Activated CD8-positive, alpha-beta memory T cell treated with anti-CD3 and anti-CD28 coated beads for 36 hours (primary cell): ENCODE data around the gene LIPC. TPM values are rescaled to one million over a fixed set of nuclear protein-coding genes. Genes with fewer than 3 reads are reported as not detected.

ENCODE experiments used
- CTCF ChIA-PET: fragments of 350-600 bp; sonication (Branson Sonifier 250); formaldehyde crosslinking; loops from one replicate; lab custom pipeline; 2021; ENCODE audit warnings: antibody characterized with exemption; lab: Charles Lee
- POLR2A ChIA-PET: fragments of 350-600 bp; sonication (Branson Sonifier 250); formaldehyde crosslinking; loops from one replicate; lab custom pipeline; 2021; ENCODE audit warnings: antibody characterized with exemption; lab: Charles Lee
- total RNA-seq, 2 experiments: library from RNA; stranded (reverse); gene quantifications; one replicate each; pipeline ENCODE4 v1.2.3, GENCODE V29; 2021

LIPC gene
- total RNA-seq, 2 experiments from 2014 or later = 1.0 to 1.1 TPM

DNA sequence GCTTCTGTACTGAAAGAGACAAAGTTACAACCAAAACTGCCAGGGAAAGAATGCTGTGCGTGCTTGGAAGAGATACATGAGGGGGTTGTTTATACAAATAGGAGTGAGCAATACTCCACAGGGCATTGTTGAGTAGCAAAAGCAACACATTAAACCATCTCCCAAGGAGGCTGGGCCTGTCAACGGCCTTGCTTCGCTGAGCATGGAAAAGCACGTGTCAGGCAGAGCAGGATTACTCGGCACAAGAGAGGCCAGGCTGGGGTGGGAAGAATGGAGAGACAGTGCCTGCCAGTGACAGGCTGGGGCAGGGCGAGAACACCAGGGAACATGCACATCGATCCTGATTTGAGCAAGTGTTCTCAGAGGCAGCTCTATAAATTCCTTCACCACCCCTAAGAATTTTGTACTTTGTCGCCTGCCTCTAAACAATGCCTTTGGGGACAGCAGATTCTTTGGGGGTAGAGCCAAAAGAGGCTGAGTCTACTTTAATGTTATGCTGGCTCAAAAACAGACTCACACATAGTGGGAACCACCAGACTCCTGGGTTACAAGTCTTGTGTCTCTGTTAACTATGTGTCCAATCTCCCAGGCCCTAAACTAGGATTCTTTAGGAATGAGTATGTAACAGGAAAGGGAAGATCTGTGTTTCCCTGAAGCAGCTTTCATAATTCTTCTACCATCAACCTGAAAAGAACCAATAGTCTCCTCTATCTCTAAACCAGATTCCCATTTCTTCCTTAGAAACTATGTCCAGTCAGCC lies 67.2 kb downstream of the LIPC start:
- POLR2A ChIA-PET = no interaction called here
- CTCF ChIA-PET = no interaction called here

DNA sequence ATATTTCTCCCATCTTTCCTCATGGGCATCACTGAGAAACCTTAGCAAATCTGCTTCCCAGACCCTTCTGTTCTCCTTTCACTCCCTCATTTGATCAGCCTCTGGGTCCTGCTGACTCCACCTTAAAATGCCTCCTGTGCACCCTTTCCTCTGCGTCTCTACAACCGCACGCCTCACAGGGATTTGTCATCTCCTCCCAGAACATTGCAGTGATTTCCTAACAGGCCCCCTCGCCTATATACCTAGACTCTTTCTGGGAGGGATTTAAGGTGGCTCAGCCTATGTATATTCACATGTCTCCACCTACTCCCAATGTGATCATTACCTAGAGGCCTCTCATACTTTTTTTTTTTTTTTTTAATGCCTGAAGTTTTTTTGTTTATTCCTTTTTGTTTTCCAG lies 69.2 kb downstream of the LIPC start:
- POLR2A ChIA-PET = no interaction called here
- CTCF ChIA-PET = no interaction called here

DNA sequence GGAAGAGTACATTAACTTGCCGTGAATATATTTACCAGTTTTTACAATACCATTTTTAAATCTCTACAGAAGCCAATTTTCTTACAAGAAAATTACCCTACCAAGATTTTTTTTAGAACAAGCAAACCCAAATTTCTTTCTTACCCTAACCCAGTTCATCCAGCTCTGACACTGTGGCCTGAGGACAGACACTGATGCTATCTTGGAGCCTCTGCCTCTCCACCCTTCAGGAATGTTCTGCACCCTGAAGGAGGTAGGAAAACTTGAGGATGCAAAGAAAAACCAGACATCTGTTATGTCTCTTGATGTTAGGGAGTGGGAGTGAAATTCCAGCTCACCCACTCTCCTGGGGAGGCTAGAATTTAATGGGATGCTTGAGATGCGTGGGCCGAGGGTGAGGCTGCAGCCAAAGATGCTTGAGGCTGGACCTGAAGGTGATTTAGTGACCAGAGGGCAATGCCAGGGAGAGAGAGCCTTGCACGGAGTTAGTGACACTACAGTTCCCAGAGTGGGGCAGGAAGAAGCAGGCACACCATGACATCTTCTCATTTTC lies 69.9 kb downstream of the LIPC start:
- ChIA-PET CTCF (no interaction called here), POLR2A (no interaction called here)

DNA sequence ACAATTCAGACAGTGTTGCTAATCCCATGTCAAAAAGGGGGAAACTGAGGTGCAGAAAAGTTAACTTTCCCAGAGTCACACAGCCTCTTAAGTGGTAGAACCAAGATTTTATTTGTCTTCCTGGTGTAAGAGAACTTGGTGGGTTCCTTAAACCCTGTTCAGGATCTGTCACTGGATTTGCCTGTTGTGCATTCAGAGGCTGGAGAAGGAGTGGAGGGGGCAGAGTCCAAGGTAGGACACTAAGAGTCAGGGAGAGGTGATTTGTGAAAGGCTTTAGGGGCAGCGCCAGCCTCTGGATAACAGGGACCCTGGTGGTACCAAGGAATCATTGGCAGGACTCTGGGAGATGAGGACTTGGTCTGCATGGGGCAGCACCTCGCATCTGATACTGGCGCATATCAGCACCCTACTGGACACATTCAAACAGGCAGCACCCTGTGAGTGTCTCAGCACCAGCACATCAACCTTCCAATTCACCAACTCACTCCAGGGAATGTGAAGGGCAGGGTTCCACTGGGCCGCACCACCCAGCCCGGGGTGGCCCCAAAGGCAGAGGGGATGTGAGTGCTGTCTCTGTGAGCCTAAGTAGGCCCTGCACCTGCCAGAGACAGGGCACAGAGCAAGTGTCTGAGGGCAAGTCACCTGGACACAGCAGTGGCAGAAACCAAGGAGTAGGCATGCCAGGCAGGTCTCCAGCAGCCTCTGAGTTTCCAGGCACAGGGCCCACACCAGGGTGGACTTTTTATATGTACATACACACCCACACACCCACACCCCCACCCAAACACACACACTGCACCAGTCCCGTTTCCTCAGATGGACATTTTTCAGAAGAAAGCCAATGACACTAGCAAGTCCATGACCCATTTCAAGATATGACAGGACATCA lies 71.6 kb downstream of the LIPC start:
- POLR2A ChIA-PET = no interaction called here
- CTCF ChIA-PET = interaction anchor here (1.0 kb wide), 1 partner anchor 67 kb away, joined by 3 read pairs; no protein-coding TSS in a partner anchor

DNA sequence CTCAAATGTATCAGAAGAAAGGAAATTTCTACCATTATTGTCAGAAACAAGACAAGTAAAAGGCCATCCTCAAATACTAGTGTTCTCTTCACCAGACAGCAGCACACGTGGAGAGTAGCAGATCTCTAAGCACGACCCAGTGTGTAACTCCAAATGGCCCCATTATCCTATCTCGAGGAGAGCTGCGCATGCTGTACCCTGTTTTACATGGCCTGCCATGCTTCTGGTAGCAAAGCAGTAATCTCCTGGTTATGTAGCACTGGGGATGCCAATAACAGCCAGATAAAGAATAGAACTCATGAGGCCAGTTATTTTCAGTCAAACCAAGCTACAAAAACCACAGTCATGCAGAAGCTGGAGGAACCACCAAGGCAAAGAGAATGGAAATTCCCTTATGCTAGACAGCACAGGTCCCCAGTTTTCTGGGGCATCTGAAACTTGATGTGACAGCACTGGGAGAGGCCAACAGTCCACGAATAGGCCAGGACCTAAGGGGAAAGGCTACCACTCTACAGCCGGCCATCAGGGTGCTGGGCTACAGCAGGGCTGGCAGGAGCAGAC lies 73.0 kb downstream of the LIPC start:
- ChIA-PET CTCF (interaction anchor here (1.1 kb wide), 1 partner anchor 11 kb away, joined by 3 read pairs; no protein-coding TSS in a partner anchor), POLR2A (interaction anchor here (0.6 kb wide), 1 partner anchor 31 kb away, joined by 4 read pairs; no protein-coding TSS in a partner anchor)

DNA sequence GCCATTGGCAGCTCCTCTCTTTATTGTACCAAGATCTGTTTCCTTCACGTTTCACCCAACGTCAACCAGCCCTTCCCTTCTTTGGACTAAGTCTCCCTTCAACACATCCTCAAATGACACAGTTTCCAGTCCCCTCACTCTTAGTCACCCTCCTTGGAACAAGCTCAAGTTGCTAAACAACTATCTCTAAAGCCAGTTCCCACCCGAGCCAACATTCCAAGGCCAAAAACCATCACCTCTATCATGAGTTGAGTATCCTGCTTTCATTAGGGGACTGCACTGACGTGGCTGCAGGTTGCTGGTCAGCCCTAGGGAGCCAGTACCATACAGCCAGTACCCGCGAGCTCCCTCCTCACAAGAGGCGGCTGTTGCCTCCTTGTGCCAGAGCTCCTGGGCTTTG lies 73.8 kb downstream of the LIPC start:
- POLR2A ChIA-PET = interaction anchor here (0.6 kb wide), 1 partner anchor 31 kb away, joined by 4 read pairs; no protein-coding TSS in a partner anchor
- CTCF ChIA-PET = interaction anchor here (1.1 kb wide), 1 partner anchor 10 kb away, joined by 3 read pairs; no protein-coding TSS in a partner anchor

DNA sequence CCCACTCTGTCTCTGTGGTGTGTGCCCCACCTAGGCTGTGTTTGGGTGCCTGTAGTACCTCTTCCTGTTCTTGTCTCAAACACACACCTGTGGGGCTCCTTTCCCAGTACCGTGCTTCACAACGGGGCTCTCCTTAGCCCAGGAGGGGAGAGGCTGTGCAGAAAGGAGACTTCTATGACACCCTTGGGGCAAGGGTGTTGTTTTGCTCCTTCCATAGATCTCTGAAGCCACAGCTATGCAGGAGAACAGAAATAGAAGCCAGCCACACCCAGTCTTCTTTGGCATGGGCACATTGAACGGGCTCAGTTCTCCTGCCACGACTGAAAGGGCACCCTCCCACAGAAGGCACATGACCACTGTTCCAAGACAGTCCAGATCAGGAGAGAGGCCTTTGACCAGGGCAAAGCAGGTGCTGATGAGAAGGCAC lies 74.3 kb downstream of the LIPC start:
- POLR2A ChIA-PET = no interaction called here

DNA sequence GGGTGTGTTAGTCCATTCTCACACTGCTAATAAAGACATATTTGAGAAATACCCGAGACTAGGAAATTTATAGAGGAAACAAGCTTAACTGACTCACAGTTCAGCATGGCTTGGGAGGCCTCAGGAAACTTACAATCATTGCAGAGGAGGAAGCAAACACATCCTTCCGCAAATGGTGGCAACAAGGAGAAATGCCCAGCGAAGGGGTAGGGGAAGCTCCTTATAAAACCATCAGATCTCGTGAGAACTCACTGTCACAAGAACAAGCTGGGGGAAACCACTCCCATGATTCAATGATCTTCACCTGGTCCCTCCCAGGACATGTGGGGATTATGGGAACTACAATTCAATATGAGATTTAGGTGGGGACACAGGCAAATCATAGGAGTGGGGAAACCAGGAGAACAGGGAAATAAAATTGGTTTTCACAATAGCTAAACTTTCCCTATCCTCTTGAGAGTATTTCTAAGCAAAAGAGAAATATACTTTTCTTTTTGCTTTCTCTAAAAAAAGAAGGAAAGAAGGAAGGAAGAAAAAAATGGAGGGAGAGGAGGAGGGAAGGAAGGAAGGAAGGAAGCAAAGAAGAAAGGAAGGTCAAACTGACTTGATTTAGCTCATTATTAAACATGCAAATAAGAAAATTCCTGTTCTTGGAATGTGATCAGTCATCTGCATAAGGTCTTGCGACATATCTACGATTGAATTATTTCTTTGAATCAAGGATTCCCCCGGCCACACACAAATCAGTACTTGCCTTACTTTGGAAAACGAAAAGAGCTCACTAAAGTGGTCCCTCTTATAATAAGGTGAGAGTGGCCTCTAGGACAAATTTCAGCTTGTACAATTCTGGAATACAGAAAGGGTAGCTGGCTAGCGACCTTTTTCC lies 75.2 kb downstream of the LIPC start:
- POLR2A ChIA-PET = no interaction called here
- CTCF ChIA-PET = no interaction called here

More for the DNA sequence above, 74.3 kb downstream of the LIPC start:
- CTCF ChIA-PET = no interaction called here

DNA sequence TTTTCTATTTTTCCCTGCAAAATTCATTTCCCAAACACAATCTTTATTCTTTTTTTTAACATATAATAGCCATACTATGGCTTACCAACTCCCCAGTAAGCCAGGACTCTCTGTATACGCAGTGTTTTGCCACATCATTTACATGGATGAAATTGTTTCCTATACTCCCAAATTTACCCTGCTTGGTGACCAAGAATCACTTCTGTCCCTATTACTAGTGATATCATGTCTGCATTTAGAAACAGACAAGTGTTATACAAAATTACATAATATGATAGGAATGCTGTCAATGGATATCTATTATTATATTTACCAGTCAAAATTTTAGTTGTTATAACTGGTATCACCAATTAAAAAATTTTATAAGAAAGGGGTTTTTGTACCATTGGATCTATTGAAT lies 77.8 kb downstream of the LIPC start:
- ChIA-PET CTCF (no interaction called here), POLR2A (no interaction called here)

DNA sequence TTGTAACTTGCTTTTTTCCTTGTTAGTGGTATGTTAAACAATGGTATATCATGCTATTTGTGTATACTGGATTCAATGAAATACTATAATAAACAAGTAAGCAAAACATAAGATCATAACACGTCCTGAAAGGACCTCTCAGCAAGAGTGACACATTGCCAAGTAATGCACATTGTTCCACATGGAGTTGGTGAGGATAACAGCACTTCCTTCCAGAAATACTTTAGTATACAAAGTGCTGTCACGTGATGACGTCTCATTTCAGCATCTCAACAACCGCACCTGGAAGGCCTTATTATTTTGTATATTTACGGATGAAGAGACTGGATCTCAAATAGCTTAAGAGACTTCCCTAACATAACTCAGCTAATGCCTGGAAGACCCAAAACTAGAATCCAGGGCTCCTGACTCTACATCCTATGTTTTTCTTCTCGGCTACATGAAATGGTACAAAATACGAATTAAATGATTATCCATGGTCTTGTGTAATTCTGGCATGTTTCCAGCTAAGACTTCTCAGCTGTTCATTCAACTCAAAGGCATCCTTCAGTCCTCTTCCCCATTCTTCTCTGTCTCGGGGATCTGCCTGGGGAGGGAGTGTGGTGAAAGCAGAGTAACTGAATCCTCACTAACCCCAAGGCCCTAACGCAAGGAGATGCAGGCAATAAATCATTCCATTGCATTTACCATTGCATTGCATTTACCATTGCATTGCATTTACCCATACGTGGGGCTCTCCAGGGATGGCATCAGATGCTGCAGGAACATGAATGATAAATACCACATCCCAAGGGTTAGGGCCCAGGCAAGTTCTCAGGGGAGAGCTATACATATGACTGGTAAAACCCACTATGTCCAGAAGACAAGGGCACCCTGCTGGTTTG lies 79.2 kb downstream of the LIPC start:
- ChIA-PET POLR2A (no interaction called here), CTCF (no interaction called here)

DNA sequence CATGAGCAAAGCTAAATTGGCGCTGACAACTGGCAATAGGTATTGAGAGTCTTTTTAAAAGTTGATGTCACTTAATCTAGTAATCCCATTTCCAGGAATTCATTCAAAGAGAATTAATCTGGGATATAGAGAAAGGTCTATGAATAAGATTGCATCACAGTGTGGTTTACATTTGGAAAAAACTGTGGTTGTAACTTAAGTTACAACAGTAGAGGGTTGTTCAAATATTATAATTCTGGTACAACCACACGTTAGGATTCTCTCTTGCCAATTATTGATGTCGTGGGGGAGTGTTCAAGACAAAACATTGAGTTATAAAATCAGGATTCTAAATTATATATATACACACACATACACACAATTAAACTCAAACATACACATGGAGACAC lies 79.8 kb downstream of the LIPC start:
- ChIA-PET POLR2A (no interaction called here), CTCF (no interaction called here)

DNA sequence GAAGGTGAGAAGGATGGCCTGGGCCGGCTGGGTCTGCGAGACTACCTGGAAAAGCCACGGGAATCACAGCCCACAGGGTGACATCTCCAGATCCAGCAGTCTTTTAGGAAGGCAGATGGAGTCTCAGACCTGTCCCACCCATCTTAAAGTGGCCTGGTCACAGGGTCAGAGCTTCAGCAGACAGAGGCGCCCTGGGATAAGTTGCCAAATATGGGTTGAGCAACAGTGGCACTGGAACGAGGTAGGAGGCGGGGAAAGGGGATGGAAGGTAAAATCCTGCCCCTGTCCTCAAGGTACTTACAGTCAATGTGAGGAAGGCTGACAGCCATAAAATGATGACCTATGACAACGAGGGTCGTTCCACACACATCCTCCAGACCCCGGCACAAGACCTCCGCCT lies 80.7 kb downstream of the LIPC start:
- CTCF ChIA-PET = no interaction called here

DNA sequence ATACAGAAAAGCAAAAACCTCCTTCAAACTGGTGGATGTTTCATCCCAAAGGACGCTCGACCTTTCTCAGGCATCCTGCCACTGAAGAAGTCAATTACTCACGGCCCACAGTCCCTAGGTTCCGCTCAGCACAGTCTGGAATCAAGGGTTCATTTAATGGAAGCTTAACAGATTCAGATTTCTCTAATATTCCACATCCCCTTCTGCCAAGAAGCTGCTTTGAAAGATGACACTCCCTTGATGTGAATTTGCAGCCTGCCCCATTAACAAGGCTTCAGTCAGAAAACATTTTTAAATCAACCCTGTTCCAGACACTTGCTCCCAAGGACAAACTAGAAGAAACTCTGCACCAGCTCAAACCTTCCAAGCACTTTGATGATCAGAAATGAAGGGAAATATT lies 81.2 kb downstream of the LIPC start:
- ChIA-PET CTCF (no interaction called here), POLR2A (no interaction called here)

More for the DNA sequence above, 80.7 kb downstream of the LIPC start:
- POLR2A ChIA-PET = no interaction called here

DNA sequence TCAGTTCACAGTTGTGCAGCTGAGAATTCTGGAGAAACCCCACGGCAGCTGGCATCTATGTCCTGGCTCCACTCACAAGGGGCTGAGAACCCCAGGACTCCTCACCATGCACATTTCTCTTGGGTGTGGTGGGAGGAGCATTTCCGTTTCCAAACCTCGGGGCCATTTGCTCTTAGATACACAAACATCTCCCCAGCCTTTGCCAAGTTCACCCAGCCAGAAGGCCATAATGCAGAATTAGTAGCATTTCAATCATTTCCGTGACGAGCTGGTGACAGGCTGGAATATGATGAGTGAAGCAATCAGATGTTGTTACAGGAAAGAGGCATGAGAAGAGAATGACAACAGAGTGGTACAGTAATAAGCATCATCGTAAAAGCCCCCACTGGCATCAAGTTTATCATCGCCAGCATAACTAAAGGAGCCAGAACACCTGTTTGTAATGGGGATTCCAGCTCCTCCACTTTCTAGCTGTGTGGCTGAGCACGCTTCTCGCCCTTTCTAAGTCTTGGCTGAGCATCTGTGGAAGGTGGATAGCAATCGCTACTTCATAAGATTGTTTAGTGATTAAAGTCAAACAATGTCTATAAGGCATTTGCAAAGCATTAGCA lies 82.0 kb downstream of the LIPC start:
- ChIA-PET CTCF (no interaction called here), POLR2A (no interaction called here)

DNA sequence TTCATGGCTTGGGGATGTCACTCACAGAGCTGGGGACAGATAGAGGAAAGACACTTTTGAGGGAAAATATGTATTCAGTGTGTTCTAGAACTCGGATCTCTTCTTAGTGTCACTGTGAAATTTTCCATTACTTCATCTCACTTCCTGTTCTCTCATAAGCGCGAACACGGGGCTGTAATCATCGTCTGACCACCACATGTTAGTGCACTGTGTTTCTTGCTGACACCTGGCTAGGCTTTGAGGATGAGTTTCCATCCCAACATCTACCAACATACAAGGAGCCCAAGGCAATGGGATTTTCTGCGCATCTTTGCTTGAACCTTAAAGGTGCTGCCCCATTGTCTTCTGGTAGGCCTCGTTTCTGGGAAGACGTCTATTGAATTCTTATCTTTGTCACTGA lies 84.0 kb downstream of the LIPC start:
- CTCF ChIA-PET = interaction anchor here (1.5 kb wide), 1 partner anchor 11 kb away, joined by 3 read pairs; no protein-coding TSS in a partner anchor
- POLR2A ChIA-PET = no interaction called here

DNA sequence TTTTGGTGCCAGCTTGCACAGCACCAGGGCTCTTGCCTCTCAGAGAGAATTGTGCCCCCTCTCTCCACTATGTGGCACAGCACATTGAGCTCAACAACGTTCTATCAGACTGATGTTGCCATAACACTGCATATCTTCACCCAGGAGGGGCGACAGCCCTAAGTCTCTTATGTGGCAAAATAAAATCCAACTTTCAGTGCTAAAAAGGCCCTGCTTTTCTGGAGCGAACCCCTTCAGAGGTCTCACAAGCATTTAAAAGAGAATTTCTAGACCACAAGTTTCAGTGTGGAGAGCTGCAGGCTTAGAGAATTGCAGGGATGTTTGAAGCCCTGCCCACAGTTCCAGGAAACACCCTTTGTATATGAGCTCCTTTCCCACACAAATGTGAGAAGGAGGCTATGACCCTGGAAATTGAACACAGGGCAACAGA lies 85.5 kb downstream of the LIPC start:
- POLR2A ChIA-PET = no interaction called here
- CTCF ChIA-PET = interaction anchor here (0.7 to 1.0 kb wide), 2 partner anchors 33 to 96 kb away, joined by 3 read pairs; no protein-coding TSS in a partner anchor
